ENCODE measurements around the gene ZNF865. TPM values are rescaled to one million over a fixed set of nuclear protein-coding genes. Genes with fewer than 3 reads are reported as not detected.

The ZNF865 gene
- total RNA-seq, 1 donor from 2014 or later, result 16.1 TPM

GRCh38 chr19:55591555-55591954, 13.9 kb upstream of the ZNF865 start:
- Mint-ChIP-seq H3K4me3 (ENCODE audit: unreplicated experiment) (no peak overlapping the region), H3K27me3 (ENCODE audit: low read depth) (no peaks in the 10 kb centered on the region), H3K4me1 (ENCODE audit: low read depth) (peaks cover 10% of the 10 kb centered on the region), H3K36me3 (ENCODE audit: low read depth) (peaks cover 21% of the 10 kb centered on the region), H3K27ac (ENCODE audit: unreplicated experiment) (no peak overlapping the region), H3K9me3 (ENCODE audit: low read depth) (no peaks in the 10 kb centered on the region)
- no peak for TF ChIP-seq CTCF (IDR thresholded peaks at IDR 0.05)
- DNase-seq (ENCODE audit: low spot score), result no peak

GRCh38 chr19:55592391-55593090, 12.9 kb upstream of the ZNF865 start:
- H3K4me3 Mint-ChIP-seq (ENCODE audit: unreplicated experiment), result no peak overlapping the region
- TF ChIP-seq CTCF (IDR thresholded peaks at IDR 0.05), result no peak
- peaks cover 26% of the 10 kb centered on the region for H3K36me3 Mint-ChIP-seq (ENCODE audit: low read depth)
- H3K4me1 Mint-ChIP-seq (ENCODE audit: low read depth), result peaks cover 4% of the 10 kb centered on the region
- DNase-seq (ENCODE audit: low spot score), result no peak
- H3K9me3 Mint-ChIP-seq (ENCODE audit: low read depth), result no peaks in the 10 kb centered on the region
- H3K27me3 Mint-ChIP-seq (ENCODE audit: low read depth), result no peaks in the 10 kb centered on the region
- H3K27ac Mint-ChIP-seq (ENCODE audit: unreplicated experiment), result no peak overlapping the region

GRCh38 chr19:55593096-55593772, 12.2 kb upstream of the ZNF865 start:
- no peak for TF ChIP-seq CTCF (IDR thresholded peaks at IDR 0.05)
- no peak overlapping the region for H3K4me3 Mint-ChIP-seq (ENCODE audit: unreplicated experiment)

GRCh38 chr19:55594996-55595545, 10.4 kb upstream of the ZNF865 start:
- Mint-ChIP-seq H3K9me3 (ENCODE audit: low read depth) (no peaks in the 10 kb centered on the region), H3K27ac (ENCODE audit: unreplicated experiment) (no peak overlapping the region), H3K4me3 (ENCODE audit: unreplicated experiment) (no peak overlapping the region), H3K4me1 (ENCODE audit: low read depth) (peaks cover 14% of the 10 kb centered on the region), H3K36me3 (ENCODE audit: low read depth) (peaks cover 26% of the 10 kb centered on the region), H3K27me3 (ENCODE audit: low read depth) (no peaks in the 10 kb centered on the region)
- no peak for TF ChIP-seq CTCF (IDR thresholded peaks at IDR 0.05)
- no peak for DNase-seq (ENCODE audit: low spot score)

More at GRCh38 chr19:55593096-55593772, 12.2 kb upstream of the ZNF865 start:
- no peaks in the 10 kb centered on the region for H3K9me3 Mint-ChIP-seq (ENCODE audit: low read depth)
- peaks cover 8% of the 10 kb centered on the region for H3K4me1 Mint-ChIP-seq (ENCODE audit: low read depth)
- peaks cover 26% of the 10 kb centered on the region for H3K36me3 Mint-ChIP-seq (ENCODE audit: low read depth)
- no peak overlapping the region for H3K27ac Mint-ChIP-seq (ENCODE audit: unreplicated experiment)
- DNase-seq (ENCODE audit: low spot score), result no peak
- H3K27me3 Mint-ChIP-seq (ENCODE audit: low read depth), result no peaks in the 10 kb centered on the region

GRCh38 chr19:55596304-55596703, 9.1 kb upstream of the ZNF865 start:
- no peaks in the 10 kb centered on the region for H3K9me3 Mint-ChIP-seq (ENCODE audit: low read depth)
- H3K36me3 Mint-ChIP-seq (ENCODE audit: low read depth), result peaks cover 26% of the 10 kb centered on the region
- no peak for TF ChIP-seq CTCF (IDR thresholded peaks at IDR 0.05)
- no peak overlapping the region for H3K4me3 Mint-ChIP-seq (ENCODE audit: unreplicated experiment)
- DNase-seq (ENCODE audit: low spot score), result no peak
- H3K27ac Mint-ChIP-seq (ENCODE audit: unreplicated experiment), result no peak overlapping the region
- H3K4me1 Mint-ChIP-seq (ENCODE audit: low read depth), result peaks cover 20% of the 10 kb centered on the region
- no peaks in the 10 kb centered on the region for H3K27me3 Mint-ChIP-seq (ENCODE audit: low read depth)

All from chondrocyte (in vitro differentiated cells).